ENCODE results near the gene MED9. TPM values are rescaled to one million over a fixed set of nuclear protein-coding genes. Genes with fewer than 3 reads are reported as not detected.
A peak's percentile ranks its signal among the peaks of the same experiment; 100 is the strongest.

Gene MED9
- total RNA-seq, 1 experiment from 2014 or later = 8.1 TPM

DNA sequence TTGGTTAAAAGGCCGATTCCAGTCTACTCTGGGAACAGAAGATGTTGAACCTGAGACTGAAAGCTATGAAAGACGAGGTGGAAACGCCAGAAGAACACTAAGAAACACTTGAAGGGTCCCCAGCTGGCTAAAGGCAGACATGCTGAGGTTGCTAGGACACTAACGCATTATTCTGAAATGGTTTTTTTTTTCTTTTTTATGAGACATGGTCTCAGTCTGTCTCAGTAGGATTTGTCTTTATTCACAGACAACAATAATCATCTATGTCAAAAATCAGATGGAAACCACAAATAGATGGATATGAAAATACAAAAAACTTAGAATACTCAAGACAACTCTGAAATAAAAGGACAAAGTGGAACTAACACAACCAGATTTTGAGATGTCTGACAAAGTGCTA is 54.4 kb downstream of the MED9 start:
- CTCF ChIA-PET = no interaction called here
- H3K4me1 Mint-ChIP-seq (ENCODE audit: insufficient read depth, unreplicated experiment) = no peaks in the 10 kb centered on the region
- no TSS peak for BruUV-seq (replicated peaks)
- H3K27ac Mint-ChIP-seq (ENCODE audit: low read depth, unreplicated experiment) = no peak overlapping the region
- no peak overlapping the region for H3K4me3 Mint-ChIP-seq (ENCODE audit: unreplicated experiment)
- H3K9me3 Mint-ChIP-seq (ENCODE audit: unreplicated experiment) = no peaks in the 10 kb centered on the region
- H3K36me3 Mint-ChIP-seq (ENCODE audit: insufficient read depth, unreplicated experiment) = no peaks in the 10 kb centered on the region
- no peak for DNase-seq (ENCODE audit: unreplicated experiment)
- TF ChIP-seq, protein P1, sequence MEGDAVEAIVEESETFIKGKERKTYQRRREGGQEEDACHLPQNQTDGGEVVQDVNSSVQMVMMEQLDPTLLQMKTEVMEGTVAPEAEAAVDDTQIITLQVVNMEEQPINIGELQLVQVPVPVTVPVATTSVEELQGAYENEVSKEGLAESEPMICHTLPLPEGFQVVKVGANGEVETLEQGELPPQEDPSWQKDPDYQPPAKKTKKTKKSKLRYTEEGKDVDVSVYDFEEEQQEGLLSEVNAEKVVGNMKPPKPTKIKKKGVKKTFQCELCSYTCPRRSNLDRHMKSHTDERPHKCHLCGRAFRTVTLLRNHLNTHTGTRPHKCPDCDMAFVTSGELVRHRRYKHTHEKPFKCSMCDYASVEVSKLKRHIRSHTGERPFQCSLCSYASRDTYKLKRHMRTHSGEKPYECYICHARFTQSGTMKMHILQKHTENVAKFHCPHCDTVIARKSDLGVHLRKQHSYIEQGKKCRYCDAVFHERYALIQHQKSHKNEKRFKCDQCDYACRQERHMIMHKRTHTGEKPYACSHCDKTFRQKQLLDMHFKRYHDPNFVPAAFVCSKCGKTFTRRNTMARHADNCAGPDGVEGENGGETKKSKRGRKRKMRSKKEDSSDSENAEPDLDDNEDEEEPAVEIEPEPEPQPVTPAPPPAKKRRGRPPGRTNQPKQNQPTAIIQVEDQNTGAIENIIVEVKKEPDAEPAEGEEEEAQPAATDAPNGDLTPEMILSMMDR (IDR thresholded peaks at IDR 0.05; ENCODE audit: unreplicated experiment) = no peak
- no peaks in the 10 kb centered on the region for H3K27me3 Mint-ChIP-seq (ENCODE audit: insufficient read depth, unreplicated experiment)
- POLR2A ChIA-PET = interaction anchor here (0.6 kb wide), 1 partner anchor 232 kb away, joined by 4 read pairs; no protein-coding TSS in a partner anchor
- intact Hi-C loops (cut with micrococcal nuclease) = no loop called here

DNA sequence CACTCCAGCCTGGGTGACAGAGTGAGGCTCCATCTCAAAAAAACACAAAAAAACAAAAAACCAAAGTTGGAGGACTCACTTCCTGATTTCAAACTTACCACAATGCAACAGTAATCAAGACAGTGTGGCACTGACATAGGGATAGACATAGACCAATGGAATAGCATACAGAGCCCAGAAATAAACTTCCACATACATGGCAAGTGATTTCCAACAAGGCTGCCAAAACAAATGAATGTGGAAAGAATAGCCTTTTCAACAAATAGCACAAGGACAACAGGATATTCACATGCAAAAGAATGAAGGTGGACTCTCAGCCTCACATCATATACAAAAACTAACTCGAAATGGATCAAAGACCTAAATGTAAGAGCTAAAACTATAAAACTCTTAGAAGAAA is 56.2 kb downstream of the MED9 start:
- POLR2A ChIA-PET = no interaction called here
- no peaks in the 10 kb centered on the region for H3K36me3 Mint-ChIP-seq (ENCODE audit: insufficient read depth, unreplicated experiment)
- H3K27me3 Mint-ChIP-seq (ENCODE audit: insufficient read depth, unreplicated experiment) = no peaks in the 10 kb centered on the region
- no peak overlapping the region for H3K4me3 Mint-ChIP-seq (ENCODE audit: unreplicated experiment)
- BruUV-seq (replicated peaks) = no TSS peak
- TF ChIP-seq, protein P1 (IDR thresholded peaks at IDR 0.05; ENCODE audit: unreplicated experiment) = no peak
- intact Hi-C loops (cut with micrococcal nuclease) = no loop called here
- H3K4me1 Mint-ChIP-seq (ENCODE audit: insufficient read depth, unreplicated experiment) = no peaks in the 10 kb centered on the region
- no peak for DNase-seq (ENCODE audit: unreplicated experiment)
- H3K9me3 Mint-ChIP-seq (ENCODE audit: unreplicated experiment) = no peaks in the 10 kb centered on the region
- H3K27ac Mint-ChIP-seq (ENCODE audit: low read depth, unreplicated experiment) = no peak overlapping the region
- CTCF ChIA-PET = interaction anchor here (0.6 to 0.7 kb wide), 4 partner anchors 14 to 179 kb away, joined by 3 to 4 read pairs (median 4); no protein-coding TSS in a partner anchor

DNA sequence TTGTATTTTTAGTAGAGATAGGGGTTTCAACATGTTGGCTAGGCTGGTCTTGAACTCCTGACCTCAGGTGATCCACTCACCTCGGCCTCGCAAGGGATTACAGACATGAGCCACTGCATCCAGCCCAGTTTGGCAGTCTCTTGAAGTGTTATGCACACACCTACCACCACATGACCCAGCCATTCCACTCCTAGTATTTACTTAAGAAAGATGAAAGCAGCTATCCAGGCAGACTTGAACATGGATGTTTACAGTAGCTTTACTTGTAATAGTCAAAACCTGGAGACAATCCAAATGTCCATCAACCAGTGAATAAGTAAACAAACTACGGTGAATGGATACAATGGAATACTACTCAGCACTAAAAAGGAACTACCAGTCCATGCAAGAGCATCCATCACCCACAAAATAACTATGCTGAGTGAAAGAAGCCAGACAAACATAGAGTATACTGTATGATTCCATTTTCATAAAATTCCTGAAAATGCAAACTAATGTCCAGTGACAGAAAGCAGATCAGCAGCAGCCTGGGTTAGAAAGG is 57.2 kb downstream of the MED9 start:
- CTCF ChIA-PET = no interaction called here
- TF ChIP-seq, protein P1 (IDR thresholded peaks at IDR 0.05; ENCODE audit: unreplicated experiment) = no peak
- H3K36me3 Mint-ChIP-seq (ENCODE audit: insufficient read depth, unreplicated experiment) = no peaks in the 10 kb centered on the region
- intact Hi-C loops (cut with micrococcal nuclease) = no loop called here
- DNase-seq (ENCODE audit: unreplicated experiment) = peak; percentile 15
- H3K9me3 Mint-ChIP-seq (ENCODE audit: unreplicated experiment) = no peaks in the 10 kb centered on the region
- H3K4me3 Mint-ChIP-seq (ENCODE audit: unreplicated experiment) = no peak overlapping the region
- POLR2A ChIA-PET = interaction anchor here (0.7 kb wide), 1 partner anchor 63 kb away, joined by 3 read pairs; no protein-coding TSS in a partner anchor
- no peak overlapping the region for H3K27ac Mint-ChIP-seq (ENCODE audit: low read depth, unreplicated experiment)
- H3K27me3 Mint-ChIP-seq (ENCODE audit: insufficient read depth, unreplicated experiment) = no peaks in the 10 kb centered on the region
- no TSS peak for BruUV-seq (replicated peaks)
- H3K4me1 Mint-ChIP-seq (ENCODE audit: insufficient read depth, unreplicated experiment) = no peaks in the 10 kb centered on the region

DNA sequence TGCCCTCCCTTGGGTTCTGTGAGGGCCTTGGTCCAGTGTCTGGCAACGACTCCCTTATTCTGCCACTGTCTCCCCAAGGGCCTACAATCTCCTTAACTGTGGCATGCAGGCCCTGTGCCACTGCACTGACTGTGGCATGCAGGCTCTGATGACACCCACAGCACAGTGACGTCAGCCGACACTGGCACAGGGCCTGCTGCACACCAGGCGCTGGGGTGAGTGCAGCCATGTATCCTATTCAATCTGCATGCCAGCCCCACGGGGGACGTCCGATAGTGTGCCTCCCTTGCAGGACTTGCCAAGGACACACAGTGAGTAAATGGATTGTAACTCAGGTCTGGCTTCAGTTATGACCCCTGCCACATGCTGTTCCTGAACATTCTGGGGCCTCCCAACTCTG is 59.2 kb downstream of the MED9 start:
- intact Hi-C loops (cut with micrococcal nuclease) = no loop called here
- no peaks in the 10 kb centered on the region for H3K9me3 Mint-ChIP-seq (ENCODE audit: unreplicated experiment)
- TF ChIP-seq, protein P1 (IDR thresholded peaks at IDR 0.05; ENCODE audit: unreplicated experiment) = no peak
- H3K4me1 Mint-ChIP-seq (ENCODE audit: insufficient read depth, unreplicated experiment) = no peaks in the 10 kb centered on the region
- ChIA-PET POLR2A (no interaction called here), CTCF (no interaction called here)
- DNase-seq (ENCODE audit: unreplicated experiment) = peak; percentile 36
- no TSS peak for BruUV-seq (replicated peaks)
- H3K4me3 Mint-ChIP-seq (ENCODE audit: unreplicated experiment) = no peak overlapping the region
- no peaks in the 10 kb centered on the region for H3K27me3 Mint-ChIP-seq (ENCODE audit: insufficient read depth, unreplicated experiment)
- no peaks in the 10 kb centered on the region for H3K36me3 Mint-ChIP-seq (ENCODE audit: insufficient read depth, unreplicated experiment)
- H3K27ac Mint-ChIP-seq (ENCODE audit: low read depth, unreplicated experiment) = no peak overlapping the region
